AG04450 (cell line): ENCODE data around the gene HTR3D. TPM values are rescaled to one million over a fixed set of nuclear protein-coding genes. Genes with fewer than 3 reads are reported as not detected.

ENCODE experiments used
- CTCF ChIA-PET: fragments of 300-600, 350-600 bp; formaldehyde crosslinking; extraction: SDS; loops from one replicate; lab custom pipeline; 2022; ENCODE audit warnings: antibody characterized with exemption, inconsistent platforms; lab: Charles Lee
- POLR2A ChIA-PET: fragments of 350-600 bp; formaldehyde crosslinking; extraction: SDS; loops from one replicate; lab custom pipeline; 2021; ENCODE audit warnings: antibody characterized with exemption, inconsistent platforms; lab: Yijun Ruan, JAX
- DNase-seq: peaks from one replicate; pipeline ENCODE4 v3.0.0-alpha.2; 2011; ENCODE audit warnings: low read depth, low spot score
- H3K27ac ChIP-seq: one replicate; pipeline ENCODE4 v1.5.1; 2012; ENCODE audit warnings: low read depth, low read length, control low read depth
- H3K27me3 ChIP-seq: one replicate; pipeline ENCODE4 v1.6.0; 2012; ENCODE audit warnings: low read length; ENCODE audit not compliant: control insufficient read depth, insufficient read depth
- H3K4me3 ChIP-seq: 2 replicates; pipeline ENCODE4 v1.5.1; 2011; ENCODE audit warnings: mild to moderate bottlenecking, low read depth, low read length, control low read depth
- H3K9me3 ChIP-seq: 2 replicates; pipeline ENCODE4 v1.5.1; 2012; ENCODE audit warnings: low read length; ENCODE audit not compliant: control insufficient read depth, insufficient read depth
- CTCF ChIP-seq: IDR thresholded peaks from 2 replicates; pipeline ENCODE4 v1.5.1; 2011; ENCODE audit warnings: low read depth, low read length, control low read depth, inconsistent platforms
- polyA minus RNA-seq: library from RNA; depleted of rRNA, polyadenylated mRNA; stranded (reverse); fragments of >200 nt; gene quantifications from 2 replicates; pipeline ENCODE4 v1.2.3, GENCODE V29; 2011; rRNA and poly(A)+ RNA removed
- polyA plus RNA-seq: library from polyadenylated mRNA; depleted of rRNA; stranded (reverse); fragments of >200 nt; gene quantifications from 2 replicates; pipeline ENCODE4 v1.2.3, GENCODE V29; 2011; rRNA removed

The HTR3D gene
- polyA plus RNA-seq (not detected in 2 replicates), polyA minus RNA-seq (not detected in 2 replicates)

GRCh38 chr3:184031187-184031792 is at the start of gene HTR3D:
HTR3D (plus strand) TSS chr3:184031742; CDS start chr3:184031742, 0 bp downstream.
- Histone ChIP-seq H3K27ac (no peak within 1 kb of the TSS), H3K4me3 (no peak within 1 kb of the TSS), H3K9me3 (no peaks in the 10 kb centered on the region), H3K27me3 (no peaks in the 10 kb centered on the region)
- no peak for DNase-seq
- ChIA-PET CTCF (interaction anchor here (0.6 kb wide), 1 partner anchor 194 kb away, joined by 3 read pairs; no protein-coding TSS in a partner anchor), POLR2A (no interaction called here)
- no peak for TF ChIP-seq CTCF

GRCh38 chr3:183981990-183982644 is 49.4 kb upstream of the HTR3D start:
- TF ChIP-seq CTCF, result no peak
- no peaks in the 10 kb centered on the region for H3K27me3 ChIP-seq
- H3K9me3 ChIP-seq, result no peaks in the 10 kb centered on the region
- H3K27ac ChIP-seq, result no peak overlapping the region
- ChIA-PET CTCF (interaction anchor here (1.3 to 2.0 kb wide), 3 partner anchors 36 to 153 kb away, joined by 3 to 5 read pairs (median 3); partner anchors contain the start of genes ABCC5, EIF2B5 and PARL), POLR2A (no interaction called here)
- no peak for DNase-seq
- H3K4me3 ChIP-seq, result no peak overlapping the region

GRCh38 chr3:183984127-183984740 is 47.3 kb upstream of the HTR3D start:
- Histone ChIP-seq H3K4me3 (no peak overlapping the region), H3K27me3 (no peaks in the 10 kb centered on the region), H3K27ac (no peak overlapping the region), H3K9me3 (no peaks in the 10 kb centered on the region)
- ChIA-PET CTCF (interaction anchor here (2.0 kb wide), 1 partner anchor 34 kb away, joined by 5 read pairs; the partner anchor contains the start of gene ABCC5), POLR2A (no interaction called here)
- TF ChIP-seq CTCF, result no peak
- no peak for DNase-seq

GRCh38 chr3:183984749-183985729 is 46.5 kb upstream of the HTR3D start:
- no peak for TF ChIP-seq CTCF
- no peaks in the 10 kb centered on the region for H3K9me3 ChIP-seq
- no peak for DNase-seq
- H3K27me3 ChIP-seq, result no peaks in the 10 kb centered on the region
- ChIA-PET CTCF (no interaction called here), POLR2A (interaction anchor here (0.6 kb wide), 1 partner anchor 14 kb away, joined by 3 read pairs; no protein-coding TSS in a partner anchor)
- H3K4me3 ChIP-seq, result no peak overlapping the region
- no peak overlapping the region for H3K27ac ChIP-seq
